Esophagus squamous epithelium (tissue), 4 donors: ENCODE measurements around the gene GCNT4.

Experiments used
- CTCF ChIP-seq, 6 experiments: fragments of 450-650 bp in 4 of 6; fragments of 200-600 bp in 2 of 6; sonication (generic) in 2 of 6; IDR thresholded peaks; one replicate each; pipeline ENCODE4 v1.5.1; 2016 to 2019; ENCODE audit warnings: antibody characterized with exemption in 6 of 6, mild to moderate bottlenecking in 4 of 6, moderate library complexity in 4 of 6
- POLR2A ChIP-seq, 4 donors: fragments of 450-650 bp; IDR thresholded peaks; one replicate each; pipeline ENCODE4 v1.6.1; 2017; ENCODE audit warnings: antibody characterized with exemption in 4 of 4, mild to moderate bottlenecking in 4 of 4, moderate library complexity in 3 of 4

- TF ChIP-seq POLR2A (IDR thresholded peaks at IDR 0.05) (no peak), CTCF (IDR thresholded peaks at IDR 0.05) (no peak)
Measured at GRCh38 chr5:75010838-75011237, 41.5 kb downstream of the GCNT4 start.
